ENCODE results near the gene BHLHA15. TPM values are rescaled to one million over a fixed set of nuclear protein-coding genes. Genes with fewer than 3 reads are reported as not detected.

Gene BHLHA15
- total and polyA plus RNA-seq, 2 of the 13 experiments (the other 11 are each of a cell fraction or from before 2014, with no cell fraction given), result 1.9 to 6.1 TPM

DNA sequence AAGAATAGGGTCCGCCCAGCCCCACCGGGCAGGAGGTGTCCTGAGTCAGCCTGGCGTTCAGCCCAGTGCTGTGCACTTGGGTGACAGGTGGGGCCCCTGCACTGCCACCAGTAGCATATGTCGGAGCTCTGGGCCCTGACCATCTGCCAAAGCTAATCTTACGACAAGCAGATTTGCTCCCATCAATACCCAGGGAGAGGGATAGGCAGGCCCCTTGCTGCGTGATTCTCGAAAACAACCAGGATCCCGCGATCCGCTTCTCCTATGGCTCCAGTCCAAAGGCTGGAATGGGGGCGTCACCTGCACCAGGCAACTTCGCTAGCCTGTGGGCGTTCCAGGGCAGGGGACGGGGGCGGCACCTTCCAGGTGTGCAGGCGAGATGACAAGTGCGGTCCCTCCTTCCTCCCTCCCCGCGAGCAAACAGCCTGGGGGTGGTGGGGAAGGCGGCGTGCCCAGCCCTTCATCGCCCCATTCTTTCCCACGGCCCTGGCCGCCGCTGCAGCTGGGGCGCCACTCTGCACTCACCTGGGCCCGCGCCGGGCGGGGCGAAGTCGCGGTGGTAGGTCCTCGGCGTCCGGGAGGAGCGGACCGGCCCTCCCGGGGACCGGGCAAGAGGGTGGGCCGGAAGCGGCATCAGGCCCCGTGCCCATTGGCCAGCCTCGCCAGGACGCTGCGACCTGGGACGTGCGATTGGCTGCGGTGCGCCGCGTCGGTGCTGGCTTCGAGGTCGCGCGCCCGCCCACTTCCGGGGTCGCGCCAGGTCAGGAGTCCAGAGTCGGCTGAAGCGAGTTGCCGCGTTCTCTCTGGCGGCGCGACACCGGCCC, 40.6 kb downstream of the BHLHA15 start, which contains the start of gene TECPR1 (continued):
- TF ChIP-seq, protein P1, sequence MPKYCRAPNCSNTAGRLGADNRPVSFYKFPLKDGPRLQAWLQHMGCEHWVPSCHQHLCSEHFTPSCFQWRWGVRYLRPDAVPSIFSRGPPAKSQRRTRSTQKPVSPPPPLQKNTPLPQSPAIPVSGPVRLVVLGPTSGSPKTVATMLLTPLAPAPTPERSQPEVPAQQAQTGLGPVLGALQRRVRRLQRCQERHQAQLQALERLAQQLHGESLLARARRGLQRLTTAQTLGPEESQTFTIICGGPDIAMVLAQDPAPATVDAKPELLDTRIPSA (CRISPR knock-in tag; IDR thresholded peaks at IDR 0.05; ENCODE audit: borderline replicate concordance), result no peak; the same call in 1 of the 2 replicates
- TF ChIP-seq POLR2AphosphoS2 (IDR thresholded peaks at IDR 0.05; ENCODE audit: low read depth, low read length) (no peak), ZNF672 (CRISPR knock-in tag; IDR thresholded peaks at IDR 0.05) (peak; percentile 18; the same call in 1 of the 2 replicates), NFKBIZ (CRISPR knock-in tag; IDR thresholded peaks at IDR 0.05) (no peak; the same call in 1 of the 2 replicates), KDM1A (CRISPR knock-in tag; IDR thresholded peaks at IDR 0.05) (no peak), STAT5B (CRISPR knock-in tag; IDR thresholded peaks at IDR 0.05) (no peak), MAFK (conservative IDR thresholded peaks at IDR 0.05 in 1 of 2, IDR thresholded peaks at IDR 0.05 in 1 of 2; ENCODE audit: low read length in 2 of 2) (no peak), RXRA (CRISPR knock-in tag; IDR thresholded peaks at IDR 0.05) (peak; percentile 100), ZIK1 (CRISPR knock-in tag; IDR thresholded peaks at IDR 0.05; ENCODE audit: borderline replicate concordance, low read depth) (peak; percentile 80; the same call in 1 of the 2 replicates), FOXM1 (CRISPR knock-in tag; IDR thresholded peaks at IDR 0.05) (no peak), PITX1 (CRISPR knock-in tag; IDR thresholded peaks at IDR 0.05) (no peak)
- TF ChIP-seq, protein P2, sequence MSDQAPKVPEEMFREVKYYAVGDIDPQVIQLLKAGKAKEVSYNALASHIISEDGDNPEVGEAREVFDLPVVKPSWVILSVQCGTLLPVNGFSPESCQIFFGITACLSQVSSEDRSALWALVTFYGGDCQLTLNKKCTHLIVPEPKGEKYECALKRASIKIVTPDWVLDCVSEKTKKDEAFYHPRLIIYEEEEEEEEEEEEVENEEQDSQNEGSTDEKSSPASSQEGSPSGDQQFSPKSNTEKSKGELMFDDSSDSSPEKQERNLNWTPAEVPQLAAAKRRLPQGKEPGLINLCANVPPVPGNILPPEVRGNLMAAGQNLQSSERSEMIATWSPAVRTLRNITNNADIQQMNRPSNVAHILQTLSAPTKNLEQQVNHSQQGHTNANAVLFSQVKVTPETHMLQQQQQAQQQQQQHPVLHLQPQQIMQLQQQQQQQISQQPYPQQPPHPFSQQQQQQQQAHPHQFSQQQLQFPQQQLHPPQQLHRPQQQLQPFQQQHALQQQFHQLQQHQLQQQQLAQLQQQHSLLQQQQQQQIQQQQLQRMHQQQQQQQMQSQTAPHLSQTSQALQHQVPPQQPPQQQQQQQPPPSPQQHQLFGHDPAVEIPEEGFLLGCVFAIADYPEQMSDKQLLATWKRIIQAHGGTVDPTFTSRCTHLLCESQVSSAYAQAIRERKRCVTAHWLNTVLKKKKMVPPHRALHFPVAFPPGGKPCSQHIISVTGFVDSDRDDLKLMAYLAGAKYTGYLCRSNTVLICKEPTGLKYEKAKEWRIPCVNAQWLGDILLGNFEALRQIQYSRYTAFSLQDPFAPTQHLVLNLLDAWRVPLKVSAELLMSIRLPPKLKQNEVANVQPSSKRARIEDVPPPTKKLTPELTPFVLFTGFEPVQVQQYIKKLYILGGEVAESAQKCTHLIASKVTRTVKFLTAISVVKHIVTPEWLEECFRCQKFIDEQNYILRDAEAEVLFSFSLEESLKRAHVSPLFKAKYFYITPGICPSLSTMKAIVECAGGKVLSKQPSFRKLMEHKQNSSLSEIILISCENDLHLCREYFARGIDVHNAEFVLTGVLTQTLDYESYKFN (CRISPR knock-in tag; conservative IDR thresholded peaks at IDR 0.05), result peak; percentile 46; the same call in 1 of the 2 replicates
- TF ChIP-seq, protein P3, sequence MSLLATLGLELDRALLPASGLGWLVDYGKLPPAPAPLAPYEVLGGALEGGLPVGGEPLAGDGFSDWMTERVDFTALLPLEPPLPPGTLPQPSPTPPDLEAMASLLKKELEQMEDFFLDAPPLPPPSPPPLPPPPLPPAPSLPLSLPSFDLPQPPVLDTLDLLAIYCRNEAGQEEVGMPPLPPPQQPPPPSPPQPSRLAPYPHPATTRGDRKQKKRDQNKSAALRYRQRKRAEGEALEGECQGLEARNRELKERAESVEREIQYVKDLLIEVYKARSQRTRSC (CRISPR knock-in tag; IDR thresholded peaks at IDR 0.05; ENCODE audit: low read depth), result no peak
- TF ChIP-seq, protein P4, sequence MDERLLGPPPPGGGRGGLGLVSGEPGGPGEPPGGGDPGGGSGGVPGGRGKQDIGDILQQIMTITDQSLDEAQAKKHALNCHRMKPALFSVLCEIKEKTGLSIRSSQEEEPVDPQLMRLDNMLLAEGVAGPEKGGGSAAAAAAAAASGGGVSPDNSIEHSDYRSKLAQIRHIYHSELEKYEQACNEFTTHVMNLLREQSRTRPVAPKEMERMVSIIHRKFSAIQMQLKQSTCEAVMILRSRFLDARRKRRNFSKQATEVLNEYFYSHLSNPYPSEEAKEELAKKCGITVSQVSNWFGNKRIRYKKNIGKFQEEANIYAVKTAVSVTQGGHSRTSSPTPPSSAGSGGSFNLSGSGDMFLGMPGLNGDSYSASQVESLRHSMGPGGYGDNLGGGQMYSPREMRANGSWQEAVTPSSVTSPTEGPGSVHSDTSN (CRISPR knock-in tag; IDR thresholded peaks at IDR 0.05), result no peak
- TF ChIP-seq, protein P5, sequence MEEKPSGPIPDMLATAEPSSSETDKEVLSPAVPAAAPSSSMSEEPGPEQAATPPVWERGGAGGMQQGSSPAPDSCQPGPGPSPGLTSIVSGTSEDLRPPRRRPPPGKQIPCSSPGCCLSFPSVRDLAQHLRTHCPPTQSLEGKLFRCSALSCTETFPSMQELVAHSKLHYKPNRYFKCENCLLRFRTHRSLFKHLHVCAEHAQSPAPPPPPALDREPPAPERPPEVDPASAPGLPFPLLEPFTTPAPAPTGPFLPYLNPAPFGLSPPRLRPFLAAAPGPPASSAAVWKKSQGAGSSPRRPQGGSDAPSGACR (CRISPR knock-in tag; IDR thresholded peaks at IDR 0.05), result 0 out of 2 replicates have a peak, but pooled peaks have one; percentile 87
- TF ChIP-seq, protein P6, sequence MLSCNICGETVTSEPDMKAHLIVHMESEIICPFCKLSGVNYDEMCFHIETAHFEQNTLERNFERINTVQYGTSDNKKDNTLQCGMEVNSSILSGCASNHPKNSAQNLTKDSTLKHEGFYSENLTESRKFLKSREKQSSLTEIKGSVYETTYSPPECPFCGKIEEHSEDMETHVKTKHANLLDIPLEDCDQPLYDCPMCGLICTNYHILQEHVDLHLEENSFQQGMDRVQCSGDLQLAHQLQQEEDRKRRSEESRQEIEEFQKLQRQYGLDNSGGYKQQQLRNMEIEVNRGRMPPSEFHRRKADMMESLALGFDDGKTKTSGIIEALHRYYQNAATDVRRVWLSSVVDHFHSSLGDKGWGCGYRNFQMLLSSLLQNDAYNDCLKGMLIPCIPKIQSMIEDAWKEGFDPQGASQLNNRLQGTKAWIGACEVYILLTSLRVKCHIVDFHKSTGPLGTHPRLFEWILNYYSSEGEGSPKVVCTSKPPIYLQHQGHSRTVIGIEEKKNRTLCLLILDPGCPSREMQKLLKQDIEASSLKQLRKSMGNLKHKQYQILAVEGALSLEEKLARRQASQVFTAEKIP (CRISPR knock-in tag; IDR thresholded peaks at IDR 0.05; ENCODE audit: borderline replicate concordance), result no peak
- TF ChIP-seq, protein P7, sequence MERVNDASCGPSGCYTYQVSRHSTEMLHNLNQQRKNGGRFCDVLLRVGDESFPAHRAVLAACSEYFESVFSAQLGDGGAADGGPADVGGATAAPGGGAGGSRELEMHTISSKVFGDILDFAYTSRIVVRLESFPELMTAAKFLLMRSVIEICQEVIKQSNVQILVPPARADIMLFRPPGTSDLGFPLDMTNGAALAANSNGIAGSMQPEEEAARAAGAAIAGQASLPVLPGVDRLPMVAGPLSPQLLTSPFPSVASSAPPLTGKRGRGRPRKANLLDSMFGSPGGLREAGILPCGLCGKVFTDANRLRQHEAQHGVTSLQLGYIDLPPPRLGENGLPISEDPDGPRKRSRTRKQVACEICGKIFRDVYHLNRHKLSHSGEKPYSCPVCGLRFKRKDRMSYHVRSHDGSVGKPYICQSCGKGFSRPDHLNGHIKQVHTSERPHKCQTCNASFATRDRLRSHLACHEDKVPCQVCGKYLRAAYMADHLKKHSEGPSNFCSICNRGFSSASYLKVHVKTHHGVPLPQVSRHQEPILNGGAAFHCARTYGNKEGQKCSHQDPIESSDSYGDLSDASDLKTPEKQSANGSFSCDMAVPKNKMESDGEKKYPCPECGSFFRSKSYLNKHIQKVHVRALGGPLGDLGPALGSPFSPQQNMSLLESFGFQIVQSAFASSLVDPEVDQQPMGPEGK (CRISPR knock-in tag; IDR thresholded peaks at IDR 0.05), result peak; percentile 64

Data from HepG2 (cell line).